Epithelial cell of proximal tubule (primary cell): Measurements from ENCODE around the gene ABHD16B. TPM values are rescaled to one million over a fixed set of nuclear protein-coding genes. Genes with fewer than 3 reads are reported as not detected.

Experiments
- DNase-seq: peaks from one replicate; pipeline ENCODE4 v3.0.0-alpha.2; 2011; ENCODE audit warnings: low read depth
- H3K4me3 ChIP-seq: 2 replicates; pipeline ENCODE4 v1.5.1; 2011; ENCODE audit warnings: low read depth, mild to moderate bottlenecking, low read length
- total RNA-seq: library from RNA; depleted of rRNA; stranded (reverse); fragments of >200 nt; gene quantifications from 2 replicates; pipeline ENCODE4 v1.2.3, GENCODE V29; 2015
- TF ChIP-seq, protein P1 (sequence below): conservative IDR thresholded peaks from 2 replicates; pipeline ENCODE4 v1.5.1; 2012; ENCODE audit warnings: low read depth, mild to moderate bottlenecking, low read length

Gene ABHD16B
- total RNA-seq, 1 donor from 2014 or later, result not detected

DNA sequence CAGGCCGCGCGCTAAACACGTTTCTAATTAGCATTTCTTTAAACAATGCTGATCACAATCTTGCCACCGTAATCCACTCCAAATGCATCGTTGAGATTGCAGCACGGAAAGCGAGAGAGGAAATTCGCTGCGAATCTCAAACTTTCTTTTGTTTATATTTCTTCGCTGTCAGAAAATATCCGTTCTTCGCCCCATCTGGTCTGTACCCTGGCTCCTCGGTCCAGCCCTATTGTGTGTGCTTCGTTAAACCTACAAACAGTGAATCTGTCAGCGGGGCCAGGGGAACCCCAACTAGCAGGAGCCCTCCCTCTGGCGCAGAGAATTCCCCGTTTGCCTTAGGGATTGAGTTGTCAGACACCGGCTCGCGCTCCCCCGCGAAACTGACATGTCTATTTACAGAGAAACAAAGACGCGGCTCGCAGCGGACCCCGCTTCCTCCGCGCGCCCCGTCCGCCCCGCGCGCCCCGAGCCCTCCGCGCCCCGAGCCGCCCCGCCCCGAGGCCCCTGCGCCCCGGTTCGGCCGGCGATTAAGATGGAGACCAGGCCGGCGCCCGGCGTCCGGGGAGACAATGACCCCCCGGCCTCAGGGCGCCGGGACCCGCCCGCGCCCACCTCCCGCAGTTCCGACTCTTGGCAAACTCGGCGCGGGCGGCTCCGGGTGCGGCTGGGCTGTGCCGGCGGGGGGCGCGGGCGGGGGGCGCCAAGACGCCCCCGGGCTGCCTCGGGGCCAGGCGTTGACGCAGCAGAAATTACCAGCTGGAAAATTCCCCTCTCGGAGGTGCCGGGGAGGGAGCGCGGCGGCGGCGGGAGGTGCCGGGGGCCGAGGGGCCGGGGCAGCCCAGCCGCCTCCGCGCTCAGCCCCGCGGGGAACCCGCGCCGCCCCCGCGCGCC lies 31.1 kb upstream of the ABHD16B start:
- TF ChIP-seq, protein P1, sequence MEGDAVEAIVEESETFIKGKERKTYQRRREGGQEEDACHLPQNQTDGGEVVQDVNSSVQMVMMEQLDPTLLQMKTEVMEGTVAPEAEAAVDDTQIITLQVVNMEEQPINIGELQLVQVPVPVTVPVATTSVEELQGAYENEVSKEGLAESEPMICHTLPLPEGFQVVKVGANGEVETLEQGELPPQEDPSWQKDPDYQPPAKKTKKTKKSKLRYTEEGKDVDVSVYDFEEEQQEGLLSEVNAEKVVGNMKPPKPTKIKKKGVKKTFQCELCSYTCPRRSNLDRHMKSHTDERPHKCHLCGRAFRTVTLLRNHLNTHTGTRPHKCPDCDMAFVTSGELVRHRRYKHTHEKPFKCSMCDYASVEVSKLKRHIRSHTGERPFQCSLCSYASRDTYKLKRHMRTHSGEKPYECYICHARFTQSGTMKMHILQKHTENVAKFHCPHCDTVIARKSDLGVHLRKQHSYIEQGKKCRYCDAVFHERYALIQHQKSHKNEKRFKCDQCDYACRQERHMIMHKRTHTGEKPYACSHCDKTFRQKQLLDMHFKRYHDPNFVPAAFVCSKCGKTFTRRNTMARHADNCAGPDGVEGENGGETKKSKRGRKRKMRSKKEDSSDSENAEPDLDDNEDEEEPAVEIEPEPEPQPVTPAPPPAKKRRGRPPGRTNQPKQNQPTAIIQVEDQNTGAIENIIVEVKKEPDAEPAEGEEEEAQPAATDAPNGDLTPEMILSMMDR, result no peak
- peak; percentile 2 for DNase-seq
- peak overlapping the region; percentile 37 for H3K4me3 ChIP-seq

DNA sequence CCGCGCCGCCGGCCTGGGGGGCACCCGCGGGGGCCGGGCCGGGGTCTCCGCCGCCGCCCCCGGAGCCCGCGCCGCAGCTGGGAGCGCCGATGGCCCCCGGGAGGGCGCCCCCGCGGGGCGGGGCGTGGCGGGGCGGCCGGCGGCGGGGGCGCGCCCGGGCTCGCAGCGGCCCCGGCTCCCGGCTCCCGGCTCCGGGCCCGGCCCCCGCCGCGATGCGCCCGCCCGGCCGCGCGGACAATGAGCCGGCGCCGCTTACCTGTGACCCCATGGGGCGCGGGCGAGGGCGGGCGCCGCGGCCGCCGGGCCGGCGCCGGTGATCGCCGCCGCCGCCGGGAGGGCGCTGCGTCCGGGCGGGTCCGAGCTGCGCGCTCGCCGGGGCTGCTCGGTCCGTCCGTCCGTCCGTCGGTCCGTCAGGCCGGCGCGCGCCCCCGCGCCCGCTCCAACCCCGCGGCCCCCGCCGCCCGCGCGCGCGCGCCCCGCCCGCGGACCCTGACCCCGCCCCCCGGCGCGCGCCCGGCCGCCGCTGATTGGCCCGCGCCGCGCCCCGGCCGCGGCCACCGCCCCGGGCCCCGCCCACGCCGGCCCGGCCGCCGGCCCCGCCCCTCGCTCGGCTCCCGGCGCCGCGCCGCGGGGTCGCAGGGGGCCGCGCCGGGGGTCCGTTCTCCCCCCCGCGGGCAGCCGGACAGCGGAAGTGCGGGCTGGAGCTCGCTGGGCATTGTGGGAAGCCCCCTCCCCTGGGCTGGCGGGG lies 30.3 kb upstream of the ABHD16B start, which contains the start of gene ZBTB46:
TSS of gene ZBTB46 (minus strand) at position 424 of the 748 bp plus-strand sequence. CDS start 40,507 bp downstream, outside the sequence.
- TF ChIP-seq, protein P1, result no peak
- no peak for DNase-seq
- H3K4me3 ChIP-seq, result peak within 1 kb of the TSS; percentile 37

DNA sequence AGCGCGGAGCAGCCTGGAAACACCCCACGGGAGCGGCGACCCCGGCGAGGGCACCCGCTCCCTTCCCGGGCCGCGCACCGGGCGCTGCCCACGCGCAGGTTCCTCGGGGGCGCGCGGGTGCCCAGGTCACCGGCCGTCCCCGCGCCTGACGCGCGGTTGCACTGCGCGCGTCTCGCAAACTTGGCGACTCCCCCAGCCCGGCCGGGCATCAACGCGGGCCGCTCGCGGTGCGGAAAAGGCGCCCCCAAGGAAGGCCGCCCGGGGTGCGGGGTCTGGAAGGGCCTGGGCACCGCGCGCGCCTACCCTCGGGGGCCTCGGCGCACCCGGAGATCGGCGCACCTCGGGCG lies 29.7 kb upstream of the ABHD16B start:
- no peak for DNase-seq
- TF ChIP-seq, protein P1, result no peak
- H3K4me3 ChIP-seq, result peak overlapping the region; percentile 35

DNA sequence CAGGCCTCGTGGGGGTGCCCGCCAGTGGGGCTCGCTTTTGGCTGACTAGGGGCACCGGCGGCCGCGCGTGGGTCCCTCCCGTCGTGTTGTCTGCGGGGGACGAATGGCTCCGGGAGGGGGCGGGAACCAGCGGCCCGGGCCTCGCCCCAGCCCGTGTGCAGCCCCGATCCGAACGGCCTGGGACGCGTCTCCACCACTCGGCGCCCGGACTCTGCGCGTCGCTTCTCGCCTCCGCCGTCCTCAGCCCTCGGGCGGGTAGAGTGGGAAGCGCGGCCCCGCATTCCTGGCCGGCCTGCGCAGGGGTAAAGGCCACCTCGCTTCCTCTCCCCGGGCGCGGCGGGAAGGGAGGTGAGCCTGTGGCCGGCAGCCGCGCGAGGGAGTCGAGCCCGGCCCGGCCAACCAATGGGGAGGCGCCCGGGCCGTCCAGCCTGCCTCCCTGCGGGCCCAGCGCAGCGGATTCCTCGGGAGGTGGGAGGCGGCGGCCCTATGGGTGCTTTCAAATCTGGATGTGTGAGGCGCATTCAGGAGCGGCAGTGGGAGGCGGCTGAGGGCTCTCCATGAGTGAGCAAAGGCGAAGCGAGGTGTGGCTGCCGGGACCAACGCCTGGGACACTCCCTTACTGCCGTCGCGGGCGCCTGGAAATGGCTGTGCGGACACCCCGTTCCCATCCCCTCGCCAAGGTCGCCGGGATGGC lies 29.2 kb upstream of the ABHD16B start:
- no peak for DNase-seq
- H3K4me3 ChIP-seq, result peak overlapping the region; percentile 35

DNA sequence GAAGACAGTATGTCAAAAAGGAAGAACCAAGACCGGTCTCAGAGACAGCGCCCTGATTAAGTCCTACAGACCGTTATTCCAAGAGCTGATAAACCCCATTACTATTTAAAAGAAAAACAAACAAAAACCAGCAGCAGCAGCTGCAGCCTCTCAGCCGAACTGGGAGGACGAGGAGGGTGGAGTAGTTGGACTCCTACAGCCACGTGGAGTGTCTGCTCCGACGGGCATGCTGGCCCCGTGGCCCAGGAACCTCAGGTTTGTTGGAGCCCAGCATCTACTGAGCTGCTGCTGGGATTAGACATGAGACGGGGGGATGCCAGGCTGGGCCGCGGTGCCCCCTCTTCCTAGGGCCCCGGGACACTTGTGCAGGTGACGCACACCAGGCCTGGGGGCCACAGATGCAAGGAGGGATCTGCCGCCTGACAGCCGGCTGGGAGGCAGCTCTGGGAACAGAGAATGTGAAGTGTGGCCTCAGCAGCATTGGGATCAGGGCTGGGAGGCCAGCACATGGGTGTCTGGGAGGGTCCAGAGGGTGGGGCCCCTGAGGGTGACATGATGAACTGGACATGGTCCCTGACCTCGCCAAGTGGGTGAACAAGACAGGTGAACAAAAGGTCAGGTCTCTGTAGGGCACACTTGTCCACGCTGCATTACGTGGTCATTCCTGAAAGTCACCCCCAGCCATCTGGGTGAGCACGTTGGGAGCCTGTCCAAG lies 27.4 kb upstream of the ABHD16B start:
- TF ChIP-seq, protein P1, result no peak
- no peak overlapping the region for H3K4me3 ChIP-seq
- DNase-seq, result no peak

More for the DNA sequence above, 29.2 kb upstream of the ABHD16B start:
- TF ChIP-seq, protein P1, result no peak

DNA sequence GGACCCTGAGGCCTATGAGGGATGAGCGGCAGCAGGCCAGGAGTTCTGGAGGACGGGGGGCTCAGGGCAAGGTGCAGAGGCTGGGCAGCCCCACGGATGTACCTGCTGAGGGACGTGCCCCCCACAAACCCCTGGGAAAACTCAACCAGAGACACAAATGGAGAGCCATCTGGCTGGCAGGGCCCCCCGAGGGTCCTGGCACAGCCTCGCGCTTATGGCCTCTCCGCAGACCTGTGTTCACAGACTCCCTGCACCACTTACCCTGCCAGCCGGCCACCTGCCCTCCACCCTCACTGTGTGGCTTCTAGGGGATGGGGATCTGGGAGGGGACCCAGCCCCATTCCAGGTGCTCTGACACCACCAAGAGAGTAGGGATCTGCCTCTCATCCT lies 26.8 kb upstream of the ABHD16B start:
- TF ChIP-seq, protein P1, result no peak
- no peak overlapping the region for H3K4me3 ChIP-seq
- DNase-seq, result no peak
